Endothelial cell of umbilical vein (primary cell): ENCODE measurements around the gene SYNGR3. TPM values are rescaled to one million over a fixed set of nuclear protein-coding genes. Genes with fewer than 3 reads are reported as not detected.

ENCODE experiments used
- BruUV-seq: library from RNA; stranded (reverse); fragments of 400-500 nt; replicated peaks from 2 replicates; lab custom pipeline; 2021; lab: Mats Ljungman, UMichigan
- CTCF ChIA-PET: fragments of 300-600, 350-600 bp; sonication (Branson Sonifier 250); formaldehyde crosslinking; loops from one replicate; lab custom pipeline; 2021; ENCODE audit warnings: antibody characterized with exemption, inconsistent platforms; lab: Charles Lee
- POLR2A ChIA-PET: fragments of 300-600, 350-600 bp; sonication (Branson Sonifier 250); formaldehyde crosslinking; loops from one replicate; lab custom pipeline; 2021; ENCODE audit warnings: antibody characterized with exemption, inconsistent platforms; lab: Charles Lee
- DNase-seq: peaks from one replicate; pipeline ENCODE4 v3.0.0-alpha.2; 2011; ENCODE audit warnings: low read depth, low spot score
- FAIRE-seq: peaks from 2 replicates; lab custom pipeline; 2011; peaks lifted over from hg19 to GRCh38; lab: Jason Lieb, UNC
- H2AFZ ChIP-seq: 2 replicates; pipeline ENCODE4 v1.6.0; 2012; ENCODE audit warnings: low read depth, low read length, control low read depth, inconsistent platforms
- H3K27ac ChIP-seq: 2 replicates; pipeline ENCODE4 v1.5.1; 2011; ENCODE audit warnings: low read depth, mild to moderate bottlenecking, control low read depth, low read length, moderate library complexity; ENCODE audit not compliant: insufficient read depth
- H3K27me3 ChIP-seq, 2 experiments: 2 replicates each; pipeline versions ENCODE4 v1.6.0 to v1.6.1; 2011; ENCODE audit warnings: low read length in 2 of 2, mixed read lengths in 1 of 2; ENCODE audit not compliant: control insufficient read depth in 2 of 2, insufficient read depth in 2 of 2
- H3K36me3 ChIP-seq, 2 experiments: 2 replicates in 1 of 2; 3 replicates in 1 of 2; pipeline ENCODE4 v1.5.1; 2011; ENCODE audit warnings: low read length in 2 of 2, mild to moderate bottlenecking in 1 of 2, moderate library complexity in 1 of 2; ENCODE audit not compliant: control insufficient read depth in 2 of 2, insufficient read depth in 2 of 2; ENCODE audit errors: extremely low read depth in 1 of 2
- H3K4me1 ChIP-seq: 3 replicates; pipeline ENCODE4 v1.5.1; 2011; ENCODE audit warnings: mild to moderate bottlenecking, low read length; ENCODE audit not compliant: control insufficient read depth, insufficient read depth; ENCODE audit errors: extremely low read depth
- H3K4me2 ChIP-seq: 2 replicates; pipeline ENCODE4 v1.6.1; 2011; ENCODE audit warnings: low read length, control low read depth, mixed read lengths; ENCODE audit not compliant: insufficient read depth
- H3K4me3 ChIP-seq, 3 experiments: fragments of 200-600 bp in 1 of 3; sonication (generic), shearing (Covaris generic) in 1 of 3; replicated peaks in 1 of 3; 2 replicates each; pipeline ENCODE4 v1.5.1; 2011 to 2016; ENCODE audit warnings: control low read depth in 3 of 3, low read length in 3 of 3, mild to moderate bottlenecking in 2 of 3, inconsistent platforms in 1 of 3, low read depth in 1 of 3, moderate library complexity in 1 of 3; ENCODE audit not compliant: insufficient read depth in 1 of 3
- H3K79me2 ChIP-seq: 2 replicates; pipeline ENCODE4 v1.6.0; 2012; ENCODE audit warnings: low read length, inconsistent platforms; ENCODE audit not compliant: control insufficient read depth, insufficient read depth
- H3K9ac ChIP-seq: replicated peaks from 2 replicates; pipeline ENCODE3; 2011; ENCODE audit warnings: low read length, control low read depth; ENCODE audit not compliant: insufficient read depth; ENCODE audit errors: extremely low read depth
- H3K9me1 ChIP-seq: replicated peaks from 3 replicates; pipeline ENCODE4 v1.6.0; 2011; ENCODE audit warnings: mild to moderate bottlenecking, low read length; ENCODE audit not compliant: control insufficient read depth, insufficient read depth; ENCODE audit errors: extremely low read depth
- H3K9me3 ChIP-seq: replicated peaks from 2 replicates; pipeline ENCODE4 v1.5.1; 2012; ENCODE audit warnings: low read length, inconsistent platforms; ENCODE audit not compliant: control insufficient read depth, insufficient read depth
- H4K20me1 ChIP-seq: replicated peaks from 2 replicates; pipeline ENCODE3; 2011; ENCODE audit warnings: mild to moderate bottlenecking, low read length; ENCODE audit not compliant: control insufficient read depth, insufficient read depth; ENCODE audit errors: extremely low read depth
- CTCF ChIP-seq, 2 donors: IDR thresholded peaks; 1 replicate in 1 of 2; 2 replicates in 1 of 2; pipeline ENCODE4 v1.5.1; 2011; ENCODE audit warnings: low read length in 2 of 2, mild to moderate bottlenecking in 2 of 2, moderate library complexity in 2 of 2, control low read depth in 1 of 2, inconsistent platforms in 1 of 2, low read depth in 1 of 2; ENCODE audit not compliant: insufficient read depth in 1 of 2; ENCODE audit errors: extremely low read depth in 1 of 2
- EZH2 ChIP-seq: IDR thresholded peaks from 2 replicates; pipeline ENCODE4 v1.6.1; 2012; ENCODE audit warnings: borderline replicate concordance, low read depth, mild to moderate bottlenecking, moderate library complexity, low read length, inconsistent platforms; ENCODE audit not compliant: severe bottlenecking
- FOS ChIP-seq: IDR thresholded peaks from 2 replicates; pipeline ENCODE4 v1.6.1; 2011; ENCODE audit warnings: mild to moderate bottlenecking, low read length, moderate library complexity, borderline replicate concordance; ENCODE audit not compliant: insufficient read depth
- GATA2 ChIP-seq: IDR thresholded peaks from 2 replicates; pipeline ENCODE4 v1.7.0; 2011; ENCODE audit warnings: low read depth, mild to moderate bottlenecking, moderate library complexity, mixed read lengths, low read length; ENCODE audit not compliant: insufficient read length, insufficient read depth
- JUN ChIP-seq: IDR thresholded peaks from 2 replicates; pipeline ENCODE4 v1.6.1; 2011; ENCODE audit warnings: borderline replicate concordance, low read depth; ENCODE audit not compliant: insufficient read length, insufficient read depth
- MAX ChIP-seq: IDR thresholded peaks from 2 replicates; pipeline ENCODE4 v1.6.1; 2011; ENCODE audit not compliant: insufficient read depth, insufficient read length
- MYC ChIP-seq: IDR thresholded peaks from one replicate; pipeline ENCODE4 v1.6.1; 2011; ENCODE audit warnings: mild to moderate bottlenecking, low read depth, low read length
- POLR2A ChIP-seq: IDR thresholded peaks from 2 replicates; pipeline ENCODE4 v1.6.1; 2012; ENCODE audit warnings: low read depth, mild to moderate bottlenecking, control low read depth, low read length
- POLR2AphosphoS5 ChIP-seq: IDR thresholded peaks from 2 replicates; pipeline ENCODE4 v1.6.1; 2012; ENCODE audit warnings: low read depth, mild to moderate bottlenecking, control low read depth, low read length, moderate library complexity; ENCODE audit not compliant: insufficient read depth
- dilution Hi-C: fragments of 300-500 bp; cut with MboI; formaldehyde crosslinking; loops from one replicate; pipeline ENCODE4 v1.15.0; 2019; ENCODE audit warnings: low sequenced_read_pairs; ENCODE audit not compliant: extremely low pct_ligation_motif_present
- intact Hi-C: fragments of 100-400 bp; cut with micrococcal nuclease; formaldehyde crosslinking; loops from one replicate; pipeline ENCODE4 v1.10.0; 2022
- polyA plus RNA-seq, 4 experiments: library from polyadenylated mRNA; depleted of rRNA in 3 of 4; stranded (reverse) in 3 of 4; unstranded in 1 of 4; fragments of >200 nt; gene quantifications; 2 replicates each; pipeline versions ENCODE4 v1.2.1 to v1.2.3, GENCODE V29; 2011 to 2012; ENCODE audit warnings: missing spikeins in 1 of 4
- total RNA-seq: library from RNA; stranded (reverse); gene quantifications from 2 replicates; pipeline ENCODE4 v1.2.3, GENCODE V29; 2021

The SYNGR3 gene
- total and polyA plus RNA-seq, 2 donors (not counting 3 experiments of a cell fraction or from before 2014, with no cell fraction given), result 0.95 to 1.4 TPM

GRCh38 chr16:2031081-2031577 lies 41.4 kb downstream of the SYNGR3 start:
- BruUV-seq, result no TSS peak
- no peak overlapping the region for H3K4me3 ChIP-seq
- H3K36me3 ChIP-seq, result no peaks in the 10 kb centered on the region
- no peak overlapping the region for H3K4me2 ChIP-seq
- intact Hi-C loops, result no loop called here
- no peak overlapping the region for H3K9ac ChIP-seq
- H4K20me1 ChIP-seq, result no peaks in the 10 kb centered on the region
- dilution Hi-C loops, result loop anchor here (25.0 kb wide), 1 partner anchor 131 kb away; the partner anchor contains the start of gene TRAF7
- CTCF ChIA-PET, result interaction anchor here (0.7 to 3.6 kb wide), 4 partner anchors 8 to 109 kb away, joined by 3 to 21 read pairs (median 6); no protein-coding TSS in a partner anchor
- FAIRE-seq (peak; percentile 37), DNase-seq (peak; percentile 69)
- no peak overlapping the region for H3K27ac ChIP-seq
- TF ChIP-seq MAX (no peak), POLR2A (no peak), MYC (no peak), FOS (no peak), CTCF (IDR thresholded peaks at IDR 0.05; ENCODE audit: extremely low read depth in 1 of 2, insufficient read depth in 1 of 2, low read depth in 1 of 2, low read length in 2 of 2) (no peak), EZH2 (no peak), POLR2AphosphoS5 (no peak), GATA2 (no peak), JUN (no peak)
- H3K9me3 ChIP-seq, result no peaks in the 10 kb centered on the region
- no peak overlapping the region for H2AFZ ChIP-seq
- POLR2A ChIA-PET, result no interaction called here
- no peaks in the 10 kb centered on the region for H3K9me1 ChIP-seq
- peaks cover 58% of the 10 kb centered on the region for H3K4me1 ChIP-seq
- peaks cover 25% of the 10 kb centered on the region for H3K79me2 ChIP-seq
- H3K27me3 ChIP-seq, result no peaks in the 10 kb centered on the region
